Activated CD4-positive, alpha-beta memory T cell treated with anti-CD3 and anti-CD28 coated beads for 36 hours (primary cell): ENCODE data around the gene ARHGAP8. TPM values are rescaled to one million over a fixed set of nuclear protein-coding genes. Genes with fewer than 3 reads are reported as not detected.
"Not testable (repeated sequence)": the region's sequence is repeated elsewhere in the genome, so short reads cannot be mapped to it uniquely, and the experiment has no call there.

ENCODE experiments used
- CTCF ChIA-PET: fragments of 350-600 bp; sonication (Branson Sonifier 250); formaldehyde crosslinking; loops from one replicate; lab custom pipeline; 2021; ENCODE audit warnings: antibody characterized with exemption, inconsistent platforms; lab: Charles Lee
- POLR2A ChIA-PET: fragments of 350-600 bp; sonication (Branson Sonifier 250); formaldehyde crosslinking; loops from one replicate; lab custom pipeline; 2021; ENCODE audit warnings: antibody characterized with exemption; lab: Charles Lee
- DNase-seq: peaks from one replicate; pipeline ENCODE4 v3.0.0-alpha.2; 2020
- H3K27ac Mint-ChIP-seq: one replicate; pipeline ENCODE4 v1.8.0; 2021; ENCODE audit warnings: mixed read lengths
- H3K27me3 Mint-ChIP-seq: one replicate; pipeline ENCODE4 v1.8.0; 2021; ENCODE audit warnings: mixed read lengths
- H3K36me3 Mint-ChIP-seq: one replicate; pipeline ENCODE4 v1.8.0; 2021; ENCODE audit warnings: mixed read lengths
- H3K4me1 Mint-ChIP-seq: one replicate; pipeline ENCODE4 v1.8.0; 2021; ENCODE audit warnings: low read depth, mixed read lengths
- H3K4me3 Mint-ChIP-seq: one replicate; pipeline ENCODE4 v1.8.0; 2021; ENCODE audit warnings: mild to moderate bottlenecking, mixed read lengths
- H3K9me3 Mint-ChIP-seq: one replicate; pipeline ENCODE4 v1.8.0; 2021; ENCODE audit warnings: mixed read lengths
- intact Hi-C: fragments of 100-400 bp; cut with micrococcal nuclease; formaldehyde crosslinking; loops from one replicate; pipeline ENCODE4 v1.15.1; 2023
- total RNA-seq, 2 experiments: library from RNA; stranded (reverse); gene quantifications; one replicate each; pipeline ENCODE4 v1.2.3, GENCODE V29; 2021

The ARHGAP8 gene
- total RNA-seq, 2 experiments from 2014 or later = 0.73 to 0.88 TPM

- POLR2A ChIA-PET = no interaction called here
- Mint-ChIP-seq H3K4me1 (no peaks in the 10 kb centered on the region), H3K9me3 (peaks cover 6% of the 10 kb centered on the region), H3K4me3 (no peak overlapping the region), H3K27me3 (no peaks in the 10 kb centered on the region), H3K36me3 (no peaks in the 10 kb centered on the region), H3K27ac (no peak overlapping the region)
- intact Hi-C loops = no loop called here
- CTCF ChIA-PET = no interaction called here
- DNase-seq = no peak
Observed at GRCh38 chr22:44847380-44847779, 95.0 kb downstream of the ARHGAP8 start.

GRCh38 chr22:44847892-44848291, 95.5 kb downstream of the ARHGAP8 start:
- no peaks in the 10 kb centered on the region for H3K4me1 Mint-ChIP-seq
- CTCF ChIA-PET = no interaction called here
- intact Hi-C loops = no loop called here
- peaks cover 6% of the 10 kb centered on the region for H3K9me3 Mint-ChIP-seq
- no peaks in the 10 kb centered on the region for H3K36me3 Mint-ChIP-seq
- H3K27ac Mint-ChIP-seq = no peak overlapping the region
- H3K27me3 Mint-ChIP-seq = no peaks in the 10 kb centered on the region
- DNase-seq = no peak
- no peak overlapping the region for H3K4me3 Mint-ChIP-seq
- POLR2A ChIA-PET = no interaction called here

DNA sequence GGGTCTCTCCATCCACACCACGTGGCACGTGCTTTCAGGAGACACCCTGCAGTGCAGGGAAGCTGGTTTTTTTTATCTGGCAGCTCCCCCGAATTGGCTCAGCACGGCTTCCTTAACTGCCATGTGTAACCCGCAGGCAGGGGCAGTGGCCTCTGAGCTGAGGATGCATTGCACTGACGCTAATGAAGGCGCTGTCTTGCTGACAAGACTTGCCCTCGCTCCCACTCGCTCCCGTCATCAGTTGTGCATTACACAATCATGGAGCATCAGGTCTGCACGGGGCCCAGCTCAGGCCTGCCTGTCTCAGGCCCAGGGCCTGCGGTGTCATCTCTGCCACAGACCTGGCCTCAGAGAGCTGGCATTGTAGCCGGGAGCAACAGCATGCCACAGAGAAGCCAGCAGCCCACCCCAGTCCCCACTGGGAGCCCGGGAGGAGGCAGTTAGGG, 95.9 kb downstream of the ARHGAP8 start:
- ChIA-PET POLR2A (no interaction called here), CTCF (no interaction called here)
- Mint-ChIP-seq H3K27ac (no peak overlapping the region), H3K9me3 (peaks cover 6% of the 10 kb centered on the region), H3K4me1 (peaks cover 2% of the 10 kb centered on the region), H3K36me3 (no peaks in the 10 kb centered on the region), H3K4me3 (no peak overlapping the region), H3K27me3 (no peaks in the 10 kb centered on the region)
- no peak for DNase-seq
- intact Hi-C loops = no loop called here

GRCh38 chr22:44848791-44849420, 96.5 kb downstream of the ARHGAP8 start:
- Mint-ChIP-seq H3K4me1 (peaks cover 2% of the 10 kb centered on the region), H3K9me3 (peaks cover 6% of the 10 kb centered on the region), H3K4me3 (no peak overlapping the region), H3K27ac (no peak overlapping the region), H3K27me3 (no peaks in the 10 kb centered on the region), H3K36me3 (no peaks in the 10 kb centered on the region)
- intact Hi-C loops = no loop called here
- no peak for DNase-seq
- POLR2A ChIA-PET = no interaction called here
- CTCF ChIA-PET = no interaction called here

DNA sequence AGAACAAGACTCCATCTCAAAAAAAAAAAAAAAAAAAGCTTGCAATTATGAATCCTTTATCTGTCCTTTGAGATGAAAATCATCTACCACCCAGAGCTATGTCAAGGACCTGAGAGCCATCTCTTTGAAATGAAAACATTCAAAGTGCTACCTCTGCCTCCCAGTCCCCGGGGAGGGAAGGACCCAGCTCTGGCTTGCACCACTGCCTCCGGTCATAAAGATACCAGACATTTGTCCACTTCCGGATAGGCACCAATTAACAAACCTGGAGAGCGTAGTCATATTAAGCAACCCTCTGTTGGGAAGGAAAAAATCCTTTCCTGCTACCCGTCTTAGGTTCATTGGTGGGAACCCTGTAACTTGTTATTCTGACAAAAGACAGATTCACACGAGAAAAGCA, 98.6 kb downstream of the ARHGAP8 start:
- intact Hi-C loops = no loop called here

DNA sequence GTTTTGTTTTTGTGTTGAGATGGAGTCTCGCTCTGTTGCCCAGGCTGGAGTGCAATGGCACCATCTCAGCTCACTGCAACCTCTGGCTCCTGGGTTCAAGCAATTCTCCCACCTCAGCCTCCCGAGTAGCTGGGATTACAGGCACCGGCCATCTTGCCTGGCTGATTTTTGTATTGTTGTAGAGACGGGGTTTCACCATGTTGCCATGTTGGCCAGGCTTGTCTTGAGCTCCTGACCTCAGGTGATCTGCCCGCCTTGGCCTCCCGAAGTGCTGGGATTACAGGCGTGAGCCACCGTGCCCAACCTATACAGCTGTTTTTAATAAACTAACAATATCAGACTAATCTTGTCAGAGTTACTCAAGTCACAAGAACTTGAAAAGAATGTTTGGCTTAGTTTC, 102.3 kb downstream of the ARHGAP8 start:
- POLR2A ChIA-PET, H3K9me3 Mint-ChIP-seq, H3K4me3 Mint-ChIP-seq, H3K4me1 Mint-ChIP-seq, H3K36me3 Mint-ChIP-seq, H3K27me3 Mint-ChIP-seq, DNase-seq, H3K27ac Mint-ChIP-seq, intact Hi-C loops: not testable (repeated sequence)
- CTCF ChIA-PET = interaction anchor here (1.2 kb wide), 1 partner anchor 34 kb away, joined by 3 read pairs; no protein-coding TSS in a partner anchor

More for the DNA sequence above, 98.6 kb downstream of the ARHGAP8 start:
- H3K9me3 Mint-ChIP-seq = peaks cover 2% of the 10 kb centered on the region
- peaks cover 7% of the 10 kb centered on the region for H3K4me1 Mint-ChIP-seq
- no peak for DNase-seq
- no peaks in the 10 kb centered on the region for H3K27me3 Mint-ChIP-seq
- no peak overlapping the region for H3K4me3 Mint-ChIP-seq
- POLR2A ChIA-PET = no interaction called here
- no peaks in the 10 kb centered on the region for H3K36me3 Mint-ChIP-seq
- CTCF ChIA-PET = interaction anchor here (0.6 to 1.0 kb wide), 2 partner anchors 30 to 94 kb away, joined by 4 read pairs; no protein-coding TSS in a partner anchor
- no peak overlapping the region for H3K27ac Mint-ChIP-seq

- CTCF ChIA-PET = no interaction called here
- DNase-seq = peak; percentile 40
- Mint-ChIP-seq H3K4me1 (peaks cover 8% of the 10 kb centered on the region), H3K27me3 (no peaks in the 10 kb centered on the region), H3K27ac (peak overlapping the region; percentile 51), H3K9me3 (peaks cover 2% of the 10 kb centered on the region), H3K36me3 (no peaks in the 10 kb centered on the region), H3K4me3 (no peak overlapping the region)
- intact Hi-C loops = no loop called here
- POLR2A ChIA-PET = no interaction called here
Observed at GRCh38 chr22:44855855-44856254, 103.5 kb downstream of the ARHGAP8 start.

GRCh38 chr22:44858819-44859218, 106.4 kb downstream of the ARHGAP8 start:
- POLR2A ChIA-PET, intact Hi-C loops, H3K36me3 Mint-ChIP-seq, H3K4me3 Mint-ChIP-seq, H3K4me1 Mint-ChIP-seq, H3K27me3 Mint-ChIP-seq, CTCF ChIA-PET, DNase-seq, H3K27ac Mint-ChIP-seq, H3K9me3 Mint-ChIP-seq: not testable (repeated sequence)

- intact Hi-C loops = no loop called here
- ChIA-PET CTCF (no interaction called here), POLR2A (no interaction called here)
- Mint-ChIP-seq H3K36me3 (no peaks in the 10 kb centered on the region), H3K4me3 (no peak overlapping the region), H3K9me3 (peaks cover 2% of the 10 kb centered on the region), H3K4me1 (peaks cover 6% of the 10 kb centered on the region), H3K27me3 (no peaks in the 10 kb centered on the region), H3K27ac (no peak overlapping the region)
- no peak for DNase-seq
Observed at GRCh38 chr22:44859641-44860040, 107.3 kb downstream of the ARHGAP8 start.

- Mint-ChIP-seq H3K27me3 (no peaks in the 10 kb centered on the region), H3K9me3 (peaks cover 2% of the 10 kb centered on the region), H3K4me1 (peaks cover 6% of the 10 kb centered on the region), H3K27ac (no peak overlapping the region), H3K36me3 (no peaks in the 10 kb centered on the region), H3K4me3 (no peak overlapping the region)
- no peak for DNase-seq
- intact Hi-C loops = no loop called here
- ChIA-PET POLR2A (no interaction called here), CTCF (no interaction called here)
Observed at GRCh38 chr22:44860311-44860710, 107.9 kb downstream of the ARHGAP8 start.

GRCh38 chr22:44861245-44861644, 108.9 kb downstream of the ARHGAP8 start:
- H3K36me3 Mint-ChIP-seq = no peaks in the 10 kb centered on the region
- H3K27me3 Mint-ChIP-seq = no peaks in the 10 kb centered on the region
- no peak overlapping the region for H3K4me3 Mint-ChIP-seq
- H3K9me3 Mint-ChIP-seq = no peaks in the 10 kb centered on the region
- ChIA-PET CTCF (no interaction called here), POLR2A (no interaction called here)
- H3K27ac Mint-ChIP-seq = no peak overlapping the region
- intact Hi-C loops = no loop called here
- no peaks in the 10 kb centered on the region for H3K4me1 Mint-ChIP-seq
- no peak for DNase-seq

DNA sequence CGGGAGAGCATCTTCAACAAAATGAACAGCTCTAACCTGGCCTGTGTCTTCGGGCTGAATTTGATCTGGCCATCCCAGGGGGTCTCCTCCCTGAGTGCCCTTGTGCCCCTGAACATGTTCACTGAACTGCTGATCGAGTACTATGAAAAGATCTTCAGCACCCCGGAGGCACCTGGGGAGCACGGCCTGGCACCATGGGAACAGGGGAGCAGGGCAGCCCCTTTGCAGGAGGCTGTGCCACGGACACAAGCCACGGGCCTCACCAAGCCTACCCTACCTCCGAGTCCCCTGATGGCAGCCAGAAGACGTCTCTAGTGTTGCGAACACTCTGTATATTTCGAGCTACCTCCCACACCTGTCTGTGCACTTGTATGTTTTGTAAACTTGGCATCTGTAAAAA, 109.9 kb downstream of the ARHGAP8 start:
- no peak for DNase-seq
- Mint-ChIP-seq H3K27me3 (peaks cover 2% of the 10 kb centered on the region), H3K36me3 (no peaks in the 10 kb centered on the region), H3K4me1 (no peaks in the 10 kb centered on the region), H3K27ac (no peak overlapping the region), H3K9me3 (no peaks in the 10 kb centered on the region), H3K4me3 (no peak overlapping the region)
- intact Hi-C loops = no loop called here
- ChIA-PET CTCF (no interaction called here), POLR2A (no interaction called here)
